NCI-H2171 treated with DMSO at 0.1 percent for 48 hours (cell line): Measurements from ENCODE around the gene SUPT3H.

Experiments
- DNase-seq: peaks from one replicate; lab custom pipeline; 2025; lab: John Stamatoyannopoulos, UW

Gene SUPT3H

GRCh38 chr6:44837741-44838140 is 540.0 kb downstream of the SUPT3H start:
- DNase-seq, result no peak

- DNase-seq, result no peak
Observed at GRCh38 chr6:44837255-44837654, 540.5 kb downstream of the SUPT3H start.

DNA sequence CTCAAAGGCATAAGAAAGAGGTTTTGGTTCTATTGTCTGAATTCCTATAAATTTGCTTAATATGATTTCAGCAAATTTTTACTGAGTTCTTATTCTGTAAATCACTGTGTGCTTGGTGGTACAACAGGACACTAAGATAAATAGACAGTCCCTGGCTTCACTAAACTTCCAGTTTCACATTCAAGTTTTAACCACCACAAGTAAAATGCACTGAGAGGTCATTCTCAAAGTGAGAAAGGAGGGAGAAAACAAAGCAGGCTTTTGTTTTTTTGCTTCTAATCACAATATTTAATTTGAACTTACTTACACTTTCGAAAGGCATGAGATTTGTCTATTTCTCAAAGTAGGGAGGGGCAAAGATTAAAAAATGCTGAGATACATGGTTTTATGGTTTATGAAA is 544.5 kb downstream of the SUPT3H start:
- DNase-seq, result no peak

DNA sequence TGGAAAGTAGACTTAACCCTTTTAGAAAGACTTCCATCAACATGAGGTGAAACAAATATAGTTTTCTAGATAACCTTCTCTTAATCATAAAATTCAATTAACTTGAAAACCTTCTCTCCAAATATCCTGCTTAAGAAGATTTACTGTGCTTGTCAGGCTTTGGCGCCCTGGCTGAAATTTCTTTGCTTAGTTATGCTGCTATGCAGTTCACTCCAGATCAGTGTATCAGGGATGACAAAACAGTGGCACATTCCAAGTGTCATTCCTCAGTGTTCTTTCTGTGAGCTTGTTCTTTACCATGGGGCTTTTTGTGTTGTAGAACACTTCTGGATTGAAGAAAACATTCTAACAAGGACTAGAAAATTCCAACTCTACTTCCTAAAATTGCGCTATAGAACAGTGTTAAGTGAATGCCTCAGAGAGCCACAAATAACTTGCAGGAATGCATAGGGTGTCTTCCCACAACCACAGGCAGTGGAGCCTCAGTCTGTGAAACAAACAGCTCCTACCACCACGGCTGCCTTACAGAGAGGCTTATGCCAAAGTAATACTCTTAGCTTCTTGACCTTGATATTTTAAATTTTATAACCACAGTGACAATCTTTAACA is 546.6 kb downstream of the SUPT3H start:
- DNase-seq, result no peak

DNA sequence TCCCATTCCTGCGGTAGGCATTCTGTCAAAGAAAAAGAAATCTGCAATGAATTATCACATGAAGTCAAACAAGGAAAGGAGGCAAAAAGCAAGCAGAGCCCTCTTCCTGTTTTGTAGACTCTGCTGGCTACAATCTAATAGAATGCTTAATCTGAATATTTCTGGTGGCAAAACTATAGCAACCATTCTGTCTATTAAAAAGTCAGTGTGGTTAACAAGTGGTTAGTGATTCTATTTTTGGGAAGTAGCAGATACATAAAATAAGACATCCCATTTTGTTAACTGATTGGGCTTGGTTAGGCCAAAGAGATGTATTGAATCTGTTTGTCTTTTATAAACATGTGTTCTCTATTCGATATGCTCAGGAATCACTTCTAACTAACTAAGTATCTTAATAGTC is 547.9 kb downstream of the SUPT3H start:
- DNase-seq, result no peak

DNA sequence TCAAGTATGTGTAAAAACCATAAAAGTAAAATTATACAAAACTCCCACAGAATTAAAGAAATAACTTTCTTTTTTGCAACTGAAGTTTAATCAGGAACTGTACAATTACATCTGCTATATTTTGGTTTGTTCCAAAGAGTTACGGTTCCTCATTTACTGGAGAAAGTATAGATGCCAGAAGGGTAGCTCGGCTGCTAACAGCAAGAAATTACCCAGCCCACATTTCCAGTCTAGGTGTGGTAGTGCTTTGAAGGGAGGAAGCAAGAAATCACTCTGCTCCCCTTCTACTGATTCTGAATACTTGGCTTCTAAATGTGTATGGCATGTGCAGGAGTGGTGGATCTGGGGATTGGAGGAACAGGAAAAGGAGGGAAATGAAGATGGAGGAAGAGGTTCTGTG is 549.0 kb downstream of the SUPT3H start:
- no peak for DNase-seq

DNA sequence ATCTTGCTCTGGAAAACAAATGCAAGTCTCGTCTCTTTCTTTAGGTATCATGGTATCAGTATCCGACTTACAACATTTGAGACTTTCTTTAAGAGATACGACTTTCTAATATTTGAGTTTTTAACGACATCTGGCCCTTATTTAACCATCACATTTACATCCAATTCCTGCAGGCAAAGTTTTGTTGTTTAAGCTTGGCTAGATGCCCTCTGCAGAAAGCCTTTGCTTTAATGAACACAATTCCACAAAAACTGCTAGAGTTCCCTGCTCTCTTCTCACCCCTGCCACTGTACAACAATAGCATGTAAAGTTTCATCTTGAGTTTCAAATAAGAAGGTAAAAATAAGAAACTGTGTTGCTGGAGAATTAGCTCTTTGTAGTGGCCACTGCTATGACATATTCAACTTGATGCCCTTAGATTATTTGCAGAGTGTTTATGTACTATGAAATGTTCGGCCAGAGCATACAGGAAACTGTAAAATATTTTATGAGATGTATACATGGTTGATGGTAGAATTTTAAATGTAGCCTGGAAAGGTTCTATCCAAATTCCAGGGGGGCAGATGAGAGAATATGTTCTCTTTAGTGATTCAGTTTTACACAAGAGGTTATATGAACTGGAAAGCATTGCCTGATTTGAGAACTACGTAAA is 551.6 kb downstream of the SUPT3H start:
- DNase-seq, result no peak

GRCh38 chr6:44825273-44825672 is 552.5 kb downstream of the SUPT3H start:
- DNase-seq, result no peak

DNA sequence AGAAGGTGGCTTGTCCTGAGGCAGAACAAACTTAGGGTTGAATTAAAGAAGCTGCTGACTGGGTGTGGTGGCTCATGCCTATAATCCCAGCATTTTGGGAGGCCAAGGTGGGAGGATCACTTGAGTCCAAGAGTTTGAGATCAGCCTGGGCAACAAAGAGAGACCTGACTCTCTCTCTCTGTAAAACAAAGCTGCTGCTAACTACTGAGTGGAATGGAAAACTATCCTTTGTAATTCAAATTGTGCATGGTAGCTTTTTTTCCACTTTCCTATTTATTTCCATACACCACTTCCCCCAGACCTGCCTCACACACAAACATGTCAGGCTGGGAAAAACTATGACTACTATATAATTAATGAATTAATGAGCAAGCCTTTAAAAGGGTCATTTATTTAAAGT is 553.2 kb downstream of the SUPT3H start:
- no peak for DNase-seq

GRCh38 chr6:44820759-44821158 is 557.0 kb downstream of the SUPT3H start:
- no peak for DNase-seq

DNA sequence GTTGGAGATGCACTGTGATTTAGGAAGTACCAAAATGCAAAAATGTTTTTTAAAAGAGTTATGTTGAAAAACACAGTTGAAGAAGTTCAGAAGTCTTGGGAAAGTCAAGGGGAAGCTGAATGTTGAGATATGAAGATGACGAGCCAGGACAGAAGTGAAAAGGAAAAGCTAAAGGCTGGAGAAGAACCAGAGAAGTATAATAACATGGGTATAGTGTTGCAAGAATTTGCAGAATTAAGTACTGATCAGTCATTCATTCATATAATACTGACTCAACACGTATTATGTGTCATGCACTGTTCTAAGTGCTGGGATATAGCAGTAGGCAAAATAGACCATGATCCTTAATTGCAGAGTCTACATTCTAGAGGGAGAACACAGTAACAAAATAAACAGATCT is 557.4 kb downstream of the SUPT3H start:
- DNase-seq, result no peak

DNA sequence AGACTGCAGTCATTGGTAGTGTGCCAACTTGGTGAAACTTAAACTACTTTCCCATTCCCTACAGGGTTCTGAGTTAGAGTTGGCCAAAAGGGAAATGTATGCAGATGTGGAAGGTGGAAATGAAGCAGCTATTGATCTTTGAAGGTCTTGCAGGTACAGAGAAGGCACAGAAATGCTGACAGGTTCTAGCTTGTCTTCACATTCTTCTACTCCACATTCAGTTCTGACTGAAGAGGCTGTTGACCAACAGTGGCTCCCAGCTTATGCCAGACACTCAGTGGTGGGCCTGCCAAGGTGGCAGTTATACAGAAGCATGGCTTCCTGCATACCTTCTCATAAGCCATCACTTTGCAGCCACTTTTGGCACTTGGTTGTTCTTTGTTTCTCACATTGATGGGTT is 566.3 kb downstream of the SUPT3H start:
- no peak for DNase-seq

GRCh38 chr6:44809258-44809657 is 568.5 kb downstream of the SUPT3H start:
- DNase-seq, result no peak

DNA sequence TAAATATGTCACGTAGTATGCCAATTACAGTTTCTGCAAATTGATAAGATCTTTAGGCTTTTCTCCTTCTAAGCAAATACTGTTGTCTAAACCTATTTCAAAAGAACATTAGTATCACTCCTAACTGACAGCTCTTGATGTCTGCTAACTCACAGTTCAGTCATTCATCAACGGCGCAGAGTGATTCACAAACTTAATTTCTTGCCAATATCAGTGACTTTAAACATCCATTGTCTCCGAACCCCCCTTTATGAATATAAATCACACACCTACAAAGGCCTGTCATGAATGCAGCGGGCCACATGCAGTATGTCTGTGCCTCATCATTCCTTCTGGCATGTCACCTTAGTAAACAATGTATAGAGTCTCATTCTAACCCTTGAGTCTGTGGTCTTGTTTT is 569.6 kb downstream of the SUPT3H start:
- no peak for DNase-seq

- DNase-seq, result no peak
Observed at GRCh38 chr6:44806656-44807055, 571.1 kb downstream of the SUPT3H start.

DNA sequence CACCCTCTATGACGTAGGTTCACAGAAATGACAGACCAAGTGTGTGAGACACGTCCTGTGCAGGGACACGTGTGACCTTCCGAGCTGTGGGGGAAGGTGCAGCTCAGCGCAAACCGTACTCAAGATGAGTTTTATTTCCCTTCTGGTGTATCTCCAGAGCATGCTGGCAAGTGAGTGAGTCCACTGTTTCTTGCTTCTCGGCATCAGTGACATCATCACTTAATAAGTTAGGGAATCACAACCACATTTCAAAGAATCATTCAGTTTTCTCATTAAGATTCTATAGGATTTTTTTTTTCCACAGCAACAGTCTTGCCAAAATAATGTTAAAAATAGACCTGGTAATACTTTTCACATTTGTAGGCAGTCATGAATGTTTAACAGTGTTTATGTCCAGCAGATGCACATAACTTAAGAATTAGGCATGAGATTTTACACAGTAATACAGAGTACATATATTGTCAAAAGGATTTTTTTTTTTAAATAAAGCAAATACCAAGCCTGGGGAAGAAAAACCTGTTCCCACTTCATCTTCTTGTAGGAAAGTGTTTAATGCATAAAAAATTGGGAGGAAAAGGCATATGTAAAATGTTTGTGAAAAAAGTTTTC is 572.4 kb downstream of the SUPT3H start:
- DNase-seq, result no peak

GRCh38 chr6:44804546-44805159 is 573.1 kb downstream of the SUPT3H start:
- no peak for DNase-seq

GRCh38 chr6:44804016-44804415 is 573.7 kb downstream of the SUPT3H start:
- DNase-seq, result no peak

- no peak for DNase-seq
Observed at GRCh38 chr6:44800784-44801592, 576.7 kb downstream of the SUPT3H start.

DNA sequence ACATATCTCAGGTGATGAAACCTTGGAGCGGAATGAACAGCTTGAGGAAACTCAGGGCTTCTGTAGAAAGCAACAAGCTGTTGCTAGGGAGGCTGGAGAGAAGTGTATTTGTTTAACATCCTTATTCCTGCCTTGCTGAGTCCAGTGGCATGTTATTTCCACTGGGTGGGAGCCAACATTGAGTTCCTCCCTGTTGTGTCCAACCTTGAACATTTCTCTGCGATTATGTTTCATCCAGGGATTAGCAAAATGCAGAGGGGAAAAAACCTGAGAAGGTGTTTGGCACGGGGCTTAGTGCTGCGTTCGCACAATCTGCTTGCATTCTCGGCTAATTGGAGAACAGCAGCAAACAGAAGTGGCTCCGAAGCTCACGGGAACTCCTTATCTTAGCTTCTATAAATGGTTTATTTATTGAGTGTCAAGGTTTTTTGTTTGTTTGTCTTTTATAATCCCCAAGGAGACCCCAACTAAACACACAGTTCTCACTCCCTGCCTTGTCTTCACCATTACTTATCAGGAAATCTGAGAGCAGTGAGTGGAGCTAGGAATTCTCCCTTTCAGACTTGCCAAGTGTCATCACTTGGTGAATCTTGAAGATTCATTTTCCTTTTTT is 577.5 kb downstream of the SUPT3H start:
- peak; percentile 75 for DNase-seq

GRCh38 chr6:44797746-44798145 is 580.0 kb downstream of the SUPT3H start:
- DNase-seq, result no peak

DNA sequence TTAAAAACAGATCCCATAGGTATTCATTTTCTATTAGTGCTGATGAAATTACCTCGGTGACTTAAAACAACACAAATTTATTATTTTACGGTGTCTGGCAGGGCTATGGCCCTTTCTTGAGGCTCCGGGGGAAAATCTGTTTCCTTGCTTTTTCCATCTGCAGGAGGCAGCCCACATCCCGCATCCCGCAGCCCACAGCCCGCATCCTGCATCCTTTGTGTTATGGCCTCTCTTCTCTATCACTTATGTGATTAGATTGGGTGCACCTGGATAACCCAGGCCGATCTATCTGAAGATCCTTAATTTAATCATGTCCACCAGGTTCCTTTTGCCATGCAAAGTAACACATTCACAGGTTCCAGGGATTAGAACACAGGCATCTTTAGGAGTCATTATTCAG is 582.4 kb downstream of the SUPT3H start:
- DNase-seq, result no peak
